GM19239 (cell line): ENCODE measurements around the gene LAX1.

Experiments used
- DNase-seq: peaks from one replicate; pipeline ENCODE4 v3.0.0; 2011; ENCODE audit warnings: low spot score; ENCODE audit not compliant: insufficient read length
- FAIRE-seq: peaks from 2 replicates; lab custom pipeline; 2011; peaks lifted over from hg19 to GRCh38; lab: Jason Lieb, UNC

Gene LAX1

GRCh38 chr1:203799157-203799556, 34.2 kb downstream of the LAX1 start:
- no peak for DNase-seq
- no peak for FAIRE-seq

GRCh38 chr1:203799971-203800370, 35.0 kb downstream of the LAX1 start:
- DNase-seq: no peak
- no peak for FAIRE-seq

GRCh38 chr1:203805689-203806088, 40.7 kb downstream of the LAX1 start:
- DNase-seq: no peak
- FAIRE-seq: no peak

- FAIRE-seq (no peak), DNase-seq (no peak)
Observed at GRCh38 chr1:203807196-203807595, 42.2 kb downstream of the LAX1 start.

GRCh38 chr1:203813581-203814341, 48.8 kb downstream of the LAX1 start:
- DNase-seq (no peak), FAIRE-seq (no peak)

- FAIRE-seq (no peak), DNase-seq (no peak)
Observed at GRCh38 chr1:203818399-203818798, 53.4 kb downstream of the LAX1 start.

GRCh38 chr1:203823306-203823705, 58.3 kb downstream of the LAX1 start:
- DNase-seq (no peak), FAIRE-seq (no peak)
